Measurements from ENCODE around the gene GULP1. TPM values are rescaled to one million over a fixed set of nuclear protein-coding genes. Genes with fewer than 3 reads are reported as not detected.

Gene GULP1
- total RNA-seq, 1 donor from 2014 or later = 27.6 TPM

GRCh38 chr2:188439986-188440385 is 148.3 kb downstream of the GULP1 start:
- H3K4me1 ChIP-seq = no peaks in the 10 kb centered on the region
- H3K4me3 ChIP-seq = no peak overlapping the region
- intact Hi-C loops (cut with DNase I) = no loop called here
- no peak for TF ChIP-seq CTCF (IDR thresholded peaks at IDR 0.05)
- no peak for ATAC-seq
- no peaks in the 10 kb centered on the region for H3K9me3 ChIP-seq
- no peak overlapping the region for H3K27ac ChIP-seq
- DNase-seq = no peak
- no peaks in the 10 kb centered on the region for H3K27me3 ChIP-seq (ENCODE audit: low read depth)
- no peaks in the 10 kb centered on the region for H3K36me3 ChIP-seq

DNA sequence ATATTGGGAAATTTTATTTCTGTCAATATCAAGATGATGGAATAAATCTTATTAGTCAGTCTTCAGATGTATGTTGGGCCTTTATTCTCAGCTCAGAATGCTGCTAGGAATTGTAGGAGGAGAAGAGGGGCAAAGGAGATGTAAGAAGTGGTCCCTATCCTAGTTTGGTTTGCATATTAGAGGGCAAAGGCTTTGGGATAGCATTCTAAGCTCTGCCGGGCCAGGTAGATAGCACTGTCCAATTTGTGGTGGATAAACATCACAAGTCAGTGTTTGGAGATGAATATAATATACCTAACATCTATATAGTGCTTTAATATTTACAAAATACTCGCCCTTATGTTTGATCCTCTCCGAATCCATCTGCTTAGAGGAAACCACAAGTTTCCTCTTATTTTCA is 149.2 kb downstream of the GULP1 start:
- DNase-seq (no peak), ATAC-seq (no peak)
- no peak for TF ChIP-seq CTCF (IDR thresholded peaks at IDR 0.05)
- Histone ChIP-seq H3K9me3 (no peaks in the 10 kb centered on the region), H3K36me3 (no peaks in the 10 kb centered on the region), H3K4me1 (no peaks in the 10 kb centered on the region), H3K27ac (no peak overlapping the region), H3K27me3 (ENCODE audit: low read depth) (no peaks in the 10 kb centered on the region), H3K4me3 (no peak overlapping the region)
- intact Hi-C loops (cut with DNase I) = no loop called here

GRCh38 chr2:188441288-188441947 is 149.7 kb downstream of the GULP1 start:
- no peak for TF ChIP-seq CTCF (IDR thresholded peaks at IDR 0.05)

GRCh38 chr2:188443207-188443606 is 151.5 kb downstream of the GULP1 start:
- no peak for ATAC-seq

More at GRCh38 chr2:188441288-188441947, 149.7 kb downstream of the GULP1 start:
- Histone ChIP-seq H3K27me3 (ENCODE audit: low read depth) (no peaks in the 10 kb centered on the region), H3K4me3 (no peak overlapping the region), H3K27ac (no peak overlapping the region), H3K9me3 (no peaks in the 10 kb centered on the region), H3K36me3 (no peaks in the 10 kb centered on the region), H3K4me1 (no peaks in the 10 kb centered on the region)
- no peak for DNase-seq
- intact Hi-C loops (cut with DNase I) = no loop called here
- no peak for ATAC-seq

DNA sequence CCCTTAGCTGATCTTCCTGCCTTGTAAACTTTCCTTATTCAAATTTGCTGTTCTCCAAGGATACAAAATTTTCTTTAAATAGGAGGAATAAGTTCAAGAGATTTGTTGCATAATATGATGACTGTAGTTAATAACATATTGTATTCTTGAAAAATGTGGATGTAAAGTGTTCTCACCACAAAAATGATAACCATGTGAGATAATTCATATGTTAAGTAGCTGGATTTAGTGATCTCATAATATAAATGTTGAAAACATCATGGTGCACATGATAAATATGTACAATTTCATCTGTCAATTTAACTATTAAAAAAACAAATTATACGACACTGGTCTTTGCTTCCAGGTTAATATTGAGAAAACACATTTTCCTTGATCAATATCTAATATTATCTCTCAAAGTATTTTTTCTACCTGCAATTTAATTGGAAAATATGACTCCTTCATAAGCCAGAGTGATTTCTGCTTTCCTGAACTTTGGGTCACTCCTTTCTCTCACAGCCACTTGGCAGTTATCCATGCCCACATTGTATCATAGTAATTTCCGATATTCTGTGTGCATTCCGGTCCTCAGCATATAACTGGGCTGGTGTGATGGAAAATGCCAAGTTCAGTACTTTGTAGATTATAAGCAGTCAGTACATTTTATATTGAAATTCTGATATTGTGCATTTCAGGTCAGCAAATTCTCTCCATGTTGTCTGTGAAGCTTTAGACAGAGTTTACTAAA is 152.6 kb downstream of the GULP1 start:
- Histone ChIP-seq H3K4me1 (no peaks in the 10 kb centered on the region), H3K36me3 (no peaks in the 10 kb centered on the region), H3K27me3 (ENCODE audit: low read depth) (no peaks in the 10 kb centered on the region), H3K27ac (no peak overlapping the region), H3K9me3 (no peaks in the 10 kb centered on the region), H3K4me3 (no peak overlapping the region)
- no peak for TF ChIP-seq CTCF (IDR thresholded peaks at IDR 0.05)
- intact Hi-C loops (cut with DNase I) = no loop called here
- ATAC-seq = no peak
- DNase-seq = no peak

More at GRCh38 chr2:188443207-188443606, 151.5 kb downstream of the GULP1 start:
- Histone ChIP-seq H3K27me3 (ENCODE audit: low read depth) (no peaks in the 10 kb centered on the region), H3K4me1 (no peaks in the 10 kb centered on the region), H3K9me3 (no peaks in the 10 kb centered on the region), H3K4me3 (no peak overlapping the region), H3K27ac (no peak overlapping the region), H3K36me3 (no peaks in the 10 kb centered on the region)
- DNase-seq = no peak
- no peak for TF ChIP-seq CTCF (IDR thresholded peaks at IDR 0.05)
- intact Hi-C loops (cut with DNase I) = no loop called here

All from lower lobe of right lung (tissue), 2 donors.